Left ventricle myocardium inferior (tissue), 1 donor: ENCODE results near the gene ELF3. TPM values are rescaled to one million over a fixed set of nuclear protein-coding genes. Genes with fewer than 3 reads are reported as not detected.

Experiments
- DNase-seq: peaks from one replicate; pipeline ENCODE4 v3.0.0-alpha.2; 2020
- H3K27ac ChIP-seq: fragments of 200-600 bp; replicated peaks from 2 replicates; pipeline ENCODE4 v1.8.0; 2021
- H3K27me3 ChIP-seq: fragments of 200-600 bp; 2 replicates; pipeline ENCODE4 v1.8.0; 2021; ENCODE audit warnings: low read depth
- H3K36me3 ChIP-seq: fragments of 200-600 bp; 2 replicates; pipeline ENCODE4 v1.8.0; 2021
- H3K4me1 ChIP-seq: fragments of 200-600 bp; 2 replicates; pipeline ENCODE4 v1.8.0; 2021
- H3K4me3 ChIP-seq: fragments of 200-600 bp; 2 replicates; pipeline ENCODE4 v1.8.0; 2021; ENCODE audit warnings: mild to moderate bottlenecking, moderate library complexity
- H3K9me3 ChIP-seq: fragments of 200-600 bp; replicated peaks from 2 replicates; pipeline ENCODE4 v1.8.0; 2021
- intact Hi-C: fragments of 100-400 bp; cut with micrococcal nuclease; formaldehyde crosslinking; loops from one replicate; pipeline ENCODE4 v1.11.0; 2022
- total RNA-seq: library from RNA; stranded (reverse); fragmentation: NEBNext Ultra II Directional; extraction: Animal tissue kit (Norgen Biotek cat#: 25700); gene quantifications from one replicate; pipeline ENCODE4 v1.2.1, GENCODE V29; 2021
- TF ChIP-seq, protein P1 (sequence below): fragments of 200-600 bp; IDR thresholded peaks from 2 replicates; pipeline ENCODE4 v1.8.0; 2021; ENCODE audit warnings: antibody characterized with exemption, mild to moderate bottlenecking, borderline replicate concordance
- donor health status: DM: no; HTN: yes; CAD: no; lungs with severe emphysema.

The ELF3 gene
- total RNA-seq, 1 donor from 2014 or later, result 0.60 TPM

DNA sequence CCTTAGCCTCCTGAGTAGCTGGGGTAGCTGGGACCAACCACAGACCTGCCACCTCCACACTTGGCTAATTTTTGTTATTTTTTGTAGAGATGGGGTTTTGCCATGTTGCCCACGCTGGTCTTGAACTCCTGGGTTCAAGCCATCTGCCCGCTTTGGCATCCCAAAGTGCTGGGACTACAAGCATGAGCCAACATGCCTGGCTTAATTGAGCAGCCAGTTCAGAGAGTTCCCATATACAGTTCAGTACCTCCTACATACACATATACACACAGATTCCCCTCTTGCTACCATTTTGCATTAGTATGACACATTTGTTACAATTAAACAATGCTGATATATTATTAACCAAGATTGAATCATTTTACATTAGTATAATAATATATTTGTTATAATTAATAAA lies 25.0 kb upstream of the ELF3 start:
- intact Hi-C loops, result no loop called here
- peaks cover 18% of the 10 kb centered on the region for H3K36me3 ChIP-seq
- no peaks in the 10 kb centered on the region for H3K9me3 ChIP-seq
- peaks cover 60% of the 10 kb centered on the region for H3K4me1 ChIP-seq
- no peaks in the 10 kb centered on the region for H3K27me3 ChIP-seq
- no peak for DNase-seq
- no peak overlapping the region for H3K4me3 ChIP-seq
- TF ChIP-seq, protein P1, sequence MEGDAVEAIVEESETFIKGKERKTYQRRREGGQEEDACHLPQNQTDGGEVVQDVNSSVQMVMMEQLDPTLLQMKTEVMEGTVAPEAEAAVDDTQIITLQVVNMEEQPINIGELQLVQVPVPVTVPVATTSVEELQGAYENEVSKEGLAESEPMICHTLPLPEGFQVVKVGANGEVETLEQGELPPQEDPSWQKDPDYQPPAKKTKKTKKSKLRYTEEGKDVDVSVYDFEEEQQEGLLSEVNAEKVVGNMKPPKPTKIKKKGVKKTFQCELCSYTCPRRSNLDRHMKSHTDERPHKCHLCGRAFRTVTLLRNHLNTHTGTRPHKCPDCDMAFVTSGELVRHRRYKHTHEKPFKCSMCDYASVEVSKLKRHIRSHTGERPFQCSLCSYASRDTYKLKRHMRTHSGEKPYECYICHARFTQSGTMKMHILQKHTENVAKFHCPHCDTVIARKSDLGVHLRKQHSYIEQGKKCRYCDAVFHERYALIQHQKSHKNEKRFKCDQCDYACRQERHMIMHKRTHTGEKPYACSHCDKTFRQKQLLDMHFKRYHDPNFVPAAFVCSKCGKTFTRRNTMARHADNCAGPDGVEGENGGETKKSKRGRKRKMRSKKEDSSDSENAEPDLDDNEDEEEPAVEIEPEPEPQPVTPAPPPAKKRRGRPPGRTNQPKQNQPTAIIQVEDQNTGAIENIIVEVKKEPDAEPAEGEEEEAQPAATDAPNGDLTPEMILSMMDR, result no peak
- H3K27ac ChIP-seq, result peak overlapping the region; percentile 53

DNA sequence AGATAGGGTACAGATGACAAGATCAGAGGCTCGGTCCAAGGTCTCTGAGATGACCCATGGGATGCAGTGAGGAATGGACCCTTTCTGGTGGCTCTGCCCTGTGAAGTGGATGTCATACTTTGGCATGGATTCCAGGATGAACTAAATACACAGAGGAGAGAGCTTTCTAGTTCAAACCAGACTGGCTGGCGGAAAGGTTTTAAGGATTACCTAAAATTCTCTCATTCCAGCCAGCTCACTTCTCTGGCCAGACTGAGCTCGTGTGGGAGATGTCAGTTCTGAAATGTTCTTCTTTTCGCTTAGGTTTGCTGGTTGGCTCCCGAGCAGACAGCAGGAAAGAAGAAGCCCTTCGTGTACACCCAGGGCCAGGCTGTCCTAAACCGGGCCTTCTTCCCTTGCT lies 21.8 kb upstream of the ELF3 start:
- Histone ChIP-seq H3K27ac (no peak overlapping the region), H3K9me3 (no peaks in the 10 kb centered on the region), H3K4me1 (peaks cover 53% of the 10 kb centered on the region), H3K36me3 (peaks cover 45% of the 10 kb centered on the region), H3K4me3 (no peak overlapping the region), H3K27me3 (no peaks in the 10 kb centered on the region)
- TF ChIP-seq, protein P1, result no peak
- DNase-seq, result no peak
- intact Hi-C loops, result no loop called here

DNA sequence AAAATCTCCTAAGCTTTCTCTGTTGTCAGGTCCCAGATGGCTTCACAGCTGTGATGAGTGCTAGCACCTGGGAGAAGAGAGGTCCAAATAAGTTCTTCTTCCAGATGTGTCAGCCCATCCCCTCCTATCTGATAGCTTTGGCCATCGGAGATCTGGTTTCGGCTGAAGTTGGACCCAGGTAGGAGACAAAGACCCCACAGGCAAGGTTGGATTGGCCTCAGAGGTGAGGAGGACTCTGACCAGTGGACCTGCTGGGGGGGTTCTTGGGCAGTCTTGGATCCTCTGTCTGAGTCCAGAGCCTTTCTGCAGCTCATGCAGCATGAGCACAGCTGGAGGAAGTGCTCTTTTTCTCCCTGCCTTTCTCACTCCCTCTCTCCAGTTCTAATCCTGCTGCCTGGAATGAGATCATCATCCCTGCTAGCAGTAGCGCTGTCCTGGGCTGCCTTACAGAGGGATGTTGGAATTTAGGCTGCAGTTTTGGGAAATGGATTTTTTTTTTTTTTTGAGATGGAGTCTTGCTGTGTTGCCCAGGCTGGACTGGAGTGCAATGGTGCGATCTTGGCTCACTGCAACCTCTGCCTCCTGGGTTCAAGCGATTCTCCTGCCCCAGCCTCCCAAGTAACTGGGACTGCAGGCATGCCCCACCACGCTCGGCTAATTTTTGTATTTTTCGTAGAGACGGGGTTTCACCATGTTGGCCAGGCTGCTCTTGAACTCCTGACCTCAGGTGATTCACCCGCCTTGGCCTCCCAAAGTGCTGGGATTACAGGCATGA lies 20.8 kb upstream of the ELF3 start:
- no peaks in the 10 kb centered on the region for H3K27me3 ChIP-seq
- peaks cover 54% of the 10 kb centered on the region for H3K36me3 ChIP-seq
- peaks cover 44% of the 10 kb centered on the region for H3K4me1 ChIP-seq
- no peaks in the 10 kb centered on the region for H3K9me3 ChIP-seq
- intact Hi-C loops, result no loop called here
- no peak overlapping the region for H3K4me3 ChIP-seq
- DNase-seq, result no peak
- TF ChIP-seq, protein P1, result no peak
- H3K27ac ChIP-seq, result peak overlapping the region; percentile 46

DNA sequence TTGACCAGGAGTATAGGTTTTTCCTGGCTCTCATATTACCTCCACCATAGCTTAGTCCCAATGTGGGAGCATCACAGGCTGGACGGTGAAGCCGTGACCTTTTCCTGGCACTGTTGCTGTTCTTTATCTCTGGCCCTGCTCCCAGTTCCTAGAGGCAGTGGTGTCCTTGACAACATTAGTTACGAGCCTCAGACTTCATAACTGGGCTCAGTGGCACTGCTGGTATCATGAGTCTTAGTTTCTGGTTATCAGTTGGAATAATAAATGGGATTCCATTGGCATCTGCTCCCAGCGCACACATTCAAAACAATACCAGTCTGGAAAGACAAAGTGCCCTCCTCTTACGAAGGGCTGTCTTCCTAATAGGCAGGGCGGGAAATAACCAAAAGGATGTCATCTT lies 20.0 kb upstream of the ELF3 start:
- Histone ChIP-seq H3K27ac (peak overlapping the region; percentile 46), H3K36me3 (peaks cover 57% of the 10 kb centered on the region), H3K9me3 (no peaks in the 10 kb centered on the region), H3K4me1 (peaks cover 35% of the 10 kb centered on the region), H3K27me3 (no peaks in the 10 kb centered on the region), H3K4me3 (no peak overlapping the region)
- peak; percentile 49 for DNase-seq
- intact Hi-C loops, result no loop called here
- TF ChIP-seq, protein P1, result no peak

DNA sequence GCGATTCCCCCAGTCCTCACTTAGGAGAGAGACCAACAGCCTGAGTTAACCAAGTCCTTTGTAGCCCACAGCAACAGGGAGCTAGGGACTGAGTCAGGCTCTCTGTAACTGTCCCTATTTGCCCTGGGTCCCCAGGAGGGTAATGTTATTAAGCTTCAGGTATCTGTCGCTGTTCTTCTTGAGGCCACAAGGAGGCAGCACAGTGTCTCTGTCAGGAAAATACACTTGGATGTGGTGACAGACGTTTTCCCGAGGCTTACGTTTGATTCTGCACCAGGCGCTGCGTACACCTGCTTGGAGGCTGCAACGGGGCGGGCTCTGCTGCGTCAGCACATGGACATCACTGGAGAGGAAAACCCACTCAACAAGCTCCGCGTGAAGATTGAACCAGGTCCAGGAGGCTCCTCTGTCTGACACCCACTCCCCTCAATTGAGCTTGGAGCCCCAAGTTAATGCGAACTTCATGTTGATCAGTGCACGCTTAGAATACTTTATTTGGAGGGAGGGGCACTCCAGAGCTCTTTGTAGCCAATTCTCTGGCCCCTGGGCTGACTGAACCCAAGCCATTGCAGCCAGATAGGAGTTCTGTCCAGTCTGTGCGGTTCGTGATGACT lies 10.7 kb upstream of the ELF3 start:
- Histone ChIP-seq H3K27me3 (no peaks in the 10 kb centered on the region), H3K27ac (no peak overlapping the region), H3K36me3 (peaks cover 90% of the 10 kb centered on the region), H3K9me3 (no peaks in the 10 kb centered on the region), H3K4me3 (no peak overlapping the region), H3K4me1 (peaks cover 10% of the 10 kb centered on the region)
- TF ChIP-seq, protein P1, result peak; percentile 77
- intact Hi-C loops, result no loop called here
- no peak for DNase-seq
